ENCODE data around the gene GSTK1. TPM values are rescaled to one million over a fixed set of nuclear protein-coding genes. Genes with fewer than 3 reads are reported as not detected.

GSTK1 gene
- total RNA-seq (2022; extraction: Qiagen RNA extraction) = 108 to 122 TPM (median 119 TPM) in 5 replicates

GRCh38 chr7:143263266-143264195 lies at the start of gene GSTK1:
GSTK1 (plus strand) TSS chr7:143263441; CDS start chr7:143263514, 73 bp downstream.

GRCh38 chr7:143221737-143222136 lies 41.5 kb upstream of the GSTK1 start, which contains the start of gene TAS2R40:
TAS2R40 (plus strand) TSS chr7:143222037; CDS start chr7:143222079, 42 bp downstream.

GRCh38 chr7:143284591-143285469 lies 21.6 kb downstream of the GSTK1 start, which contains the start of gene TMEM139:
TMEM139 (plus strand) TSS chr7:143284958; CDS start chr7:143285958, 1,000 bp downstream.

GRCh38 chr7:143287935-143288826 lies 24.9 kb downstream of the GSTK1 start, which contains the start of gene CASP2:
CASP2 (plus strand) TSS chr7:143288351; CDS start chr7:143288456, 105 bp downstream.

GRCh38 chr7:143315776-143316175 lies 52.5 kb downstream of the GSTK1 start, which contains the start of gene CLCN1:
CLCN1 (plus strand) TSS chr7:143316111; CDS start chr7:143316213, 102 bp downstream.

Other genes starting within 250 kb of the GSTK1 start
- not detected in 5 replicates for gene OR9A2, start 236.3 kb upstream of the GSTK1 start, total RNA-seq (2022; extraction: Qiagen RNA extraction)
- not detected in 5 replicates for gene OR6V1, start 211.1 kb upstream of the GSTK1 start, total RNA-seq (2022; extraction: Qiagen RNA extraction)
- gene PIP, start 131.4 kb upstream of the GSTK1 start, total RNA-seq (2022; extraction: Qiagen RNA extraction) = 0.36 to 0.48 TPM (median 0.36 TPM) in 3 of 5 replicates, not detected in the others
- gene TAS2R39, start 80.0 kb upstream of the GSTK1 start, total RNA-seq (2022; extraction: Qiagen RNA extraction) = not detected in 5 replicates
- gene TAS2R40, start 41.4 kb upstream of the GSTK1 start, total RNA-seq (2022; extraction: Qiagen RNA extraction) = not detected in 5 replicates
- 0.67 to 1.6 TPM (median 1.1 TPM) in 5 replicates for gene TMEM139, start 21.5 kb downstream of the GSTK1 start, total RNA-seq (2022; extraction: Qiagen RNA extraction)
- 17.0 to 21.8 TPM (median 19.6 TPM) in 5 replicates for gene CASP2, start 24.9 kb downstream of the GSTK1 start, total RNA-seq (2022; extraction: Qiagen RNA extraction)
- gene CLCN1, start 52.7 kb downstream of the GSTK1 start, total RNA-seq (2022; extraction: Qiagen RNA extraction) = 0.05 to 0.37 TPM in 2 of 5 replicates, not detected in the others
- gene FAM131B, start 99.3 kb downstream of the GSTK1 start, total RNA-seq (2022; extraction: Qiagen RNA extraction) = 0.27 to 0.49 TPM (median 0.43 TPM) in 5 replicates
- gene ZYX, start 117.9 kb downstream of the GSTK1 start, total RNA-seq (2022; extraction: Qiagen RNA extraction) = 160 to 188 TPM (median 183 TPM) in 5 replicates
- 0.22 TPM in 1 of 5 replicates, not detected in the others for gene EPHA1, start 145.4 kb downstream of the GSTK1 start, total RNA-seq (2022; extraction: Qiagen RNA extraction)
- not detected in 5 replicates for gene TAS2R60, start 180.0 kb downstream of the GSTK1 start, total RNA-seq (2022; extraction: Qiagen RNA extraction)
- not detected in 5 replicates for gene TAS2R41, start 214.4 kb downstream of the GSTK1 start, total RNA-seq (2022; extraction: Qiagen RNA extraction)